Heart left ventricle (tissue), 16 donors: ENCODE results near the gene CCHCR1. TPM values are rescaled to one million over a fixed set of nuclear protein-coding genes. Genes with fewer than 3 reads are reported as not detected.

Experiments
- ATAC-seq, 4 donors: fragments of 200-7000 bp; cut with Tn5 transposase; one replicate each; pipeline ENCODE4 v1.9.1; 2020 to 2022; ENCODE audit warnings: moderate library complexity in 4 of 4, mild to moderate bottlenecking in 3 of 4, moderate number of reproducible peaks in 1 of 4
- DNase-seq, 5 donors: peaks; one replicate each; pipeline ENCODE4 v3.0.0-alpha.2; 2020
- H3K27ac ChIP-seq, 12 donors: fragments of 200-600 bp; sonication (generic) in 4 of 12; one replicate each; pipeline versions ENCODE4 v1.5.0 to v1.8.0; 2016 to 2022; ENCODE audit warnings: mild to moderate bottlenecking in 2 of 12
- H3K27me3 ChIP-seq, 9 donors: fragments of 200-600 bp; sonication (generic) in 2 of 9; one replicate each; pipeline versions ENCODE4 v1.5.1 to v1.8.0; 2016 to 2022; ENCODE audit warnings: mild to moderate bottlenecking in 3 of 9
- H3K36me3 ChIP-seq, 9 donors: fragments of 200-600 bp; sonication (generic) in 2 of 9; one replicate each; pipeline versions ENCODE4 v1.5.0 to v1.8.0; 2018 to 2022; ENCODE audit warnings: mild to moderate bottlenecking in 2 of 9
- H3K4me1 ChIP-seq, 12 donors: fragments of 200-600 bp; sonication (generic) in 4 of 12; one replicate each; pipeline versions ENCODE4 v1.5.0 to v1.8.0; 2016 to 2022; ENCODE audit warnings: mild to moderate bottlenecking in 3 of 12
- H3K4me3 ChIP-seq, 12 donors: fragments of 200-600 bp; sonication (generic) in 4 of 12; one replicate each; pipeline versions ENCODE4 v1.5.0 to v1.8.0; 2017 to 2022; ENCODE audit warnings: mild to moderate bottlenecking in 9 of 12, moderate library complexity in 4 of 12
- H3K9me3 ChIP-seq, 12 donors: fragments of 200-600 bp; sonication (generic) in 4 of 12; one replicate each; pipeline versions ENCODE4 v1.5.0 to v1.8.0; 2016 to 2022; ENCODE audit warnings: mild to moderate bottlenecking in 1 of 12
- CTCF ChIP-seq, 12 donors: fragments of 200-600 bp; sonication (generic) in 4 of 12; IDR thresholded peaks; one replicate each; pipeline versions ENCODE4 v1.5.0 to v1.8.0; 2018 to 2022; ENCODE audit warnings: antibody characterized with exemption in 12 of 12, mild to moderate bottlenecking in 5 of 12
- POLR2A ChIP-seq, 2 donors: fragments of 450-650 bp; IDR thresholded peaks; one replicate each; pipeline ENCODE4 v1.6.1; 2017; ENCODE audit warnings: antibody characterized with exemption in 2 of 2, mild to moderate bottlenecking in 2 of 2, moderate library complexity in 2 of 2
- WGBS, 4 donors: extraction: QIAGEN DNeasy Blood & Tissue Kit in 2 of 4; methylation state at CpG; one replicate each; pipeline versions ENCODE4 v1.1.5 to v1.1.7; 2013 to 2018; 5-methylcytosine and 5-hydroxymethylcytosine counted together
- intact Hi-C, 10 donors: fragments of 100-400 bp; cut with DNase I; formaldehyde crosslinking; loops; one replicate each; pipeline versions ENCODE4 v1.11.1 to v1.14.2; 2022
- polyA plus RNA-seq, 2 donors: library from polyadenylated mRNA; stranded (reverse); fragments of 200-250 nt; gene quantifications; one replicate each; pipeline ENCODE4 v1.2.3, GENCODE V29; 2013
- total RNA-seq, 9 donors: library from RNA; depleted of rRNA in 2 of 9; stranded (reverse); fragments of >200 nt in 2 of 9; fragmentation: NEBNext Ultra II Directional in 3 of 9; extraction: Animal tissue kit (Norgen Biotek cat#: 25700) in 3 of 9; gene quantifications; one replicate each; pipeline versions ENCODE4 v1.1.0 to v1.2.4, GENCODE V29; 2016 to 2023
- donor health status: ischemic (EF 13 %, LVEDD 7.1; RV severe dilation, severe dysfunction).
- donor health status: healthy with polysubstance abuse.
- donor health status: DM: no; HTN: yes; CAD: no.
- donor health status: DM: no; HTN: no; CAD: no.
- donor health status: ischemic (EF 25% LVEDD 6.9; RV normal size, moderate dysfunction).
- donor health status: ischemic (EF 25% LVEDD 5.7; RV mildly dilated, moderate dysfunction).
- donor health status: healthy.
- donor health status: DM: yes; HTN: yes; CAD: no.
- donor health status: ischemic (EF 35%, LVEDD 5.7; RV mildly dilated, moderate dysfunction).
- donor health status: nonischemic (EF 11% LVEDD 7.7; RV severe dilation, severe dysfunction).
- donor health status: DM: yes; HTN: yes; CAD: no.
- donor health status: PGD.
- donor health status: ischemic (EF 29% LVEDD 5.4; RV normal size, mild dysfunction).
- donor health status: nonischemic (EF 23%, LVEDD 6.1; RV moderate dilation, normal function).

CCHCR1 gene
- total and polyA plus RNA-seq, 11 donors, result 6.0 to 16.4 (median 10.4) TPM

- H3K4me3 ChIP-seq, result no peak overlapping the region
- intact Hi-C loops, result no loop called here
- ATAC-seq (no peak), DNase-seq (peak in 1 of 5 donors; percentile 9)
- peaks cover 0 to 35% (median 21%) of the 10 kb centered on the region in 9 donors for H3K36me3 ChIP-seq
- TF ChIP-seq POLR2A (IDR thresholded peaks at IDR 0.05), result no peak
- no peak for TF ChIP-seq CTCF (IDR thresholded peaks at IDR 0.05)
- peaks cover 0 to 21% (median 13%) of the 10 kb centered on the region in 12 donors for H3K4me1 ChIP-seq
- 87 to 97% (median 94%) methylated on average over 15 of the region's 15 CpGs for WGBS, 4 donors
- no peaks in the 10 kb centered on the region for H3K9me3 ChIP-seq
- H3K27ac ChIP-seq, result no peak overlapping the region
- H3K27me3 ChIP-seq, result no peaks in the 10 kb centered on the region
Observed at GRCh38 chr6:31154436-31154835, 3.2 kb downstream of the CCHCR1 start.

GRCh38 chr6:31152781-31153180, 4.8 kb downstream of the CCHCR1 start:
- peaks cover 0 to 9% (median 7%) of the 10 kb centered on the region in 12 donors for H3K4me1 ChIP-seq
- H3K4me3 ChIP-seq, result no peak overlapping the region
- H3K9me3 ChIP-seq, result no peaks in the 10 kb centered on the region
- no peaks in the 10 kb centered on the region for H3K27me3 ChIP-seq
- peak in 1 of 5 donors; percentile 16 for DNase-seq
- TF ChIP-seq CTCF (IDR thresholded peaks at IDR 0.05), result no peak
- TF ChIP-seq POLR2A (IDR thresholded peaks at IDR 0.05), result no peak
- H3K27ac ChIP-seq, result no peak overlapping the region
- ATAC-seq, result no peak
- peaks cover 0 to 39% (median 25%) of the 10 kb centered on the region in 9 donors for H3K36me3 ChIP-seq
- intact Hi-C loops, result no loop called here
- 87 to 97% (median 92%) methylated on average over 7 of the region's 7 CpGs for WGBS, 4 donors

- H3K9me3 ChIP-seq, result no peaks in the 10 kb centered on the region
Observed at GRCh38 chr6:31149827-31150447, 7.7 kb downstream of the CCHCR1 start.

GRCh38 chr6:31145386-31145785, 12.2 kb downstream of the CCHCR1 start:
- Histone ChIP-seq H3K36me3 (peaks cover 0 to 44% (median 8%) of the 10 kb centered on the region in 9 donors), H3K27me3 (no peaks in the 10 kb centered on the region), H3K27ac (no peak overlapping the region), H3K4me1 (peaks cover 0 to 24% (median 15%) of the 10 kb centered on the region in 12 donors), H3K9me3 (no peaks in the 10 kb centered on the region), H3K4me3 (no peak overlapping the region)
- no peak for TF ChIP-seq CTCF (IDR thresholded peaks at IDR 0.05)
- ATAC-seq (no peak), DNase-seq (no peak)
- WGBS, 4 donors, result 94 to 96% (median 95%) methylated on average over 10 of the region's 10 CpGs
- intact Hi-C loops, result no loop called here

More at GRCh38 chr6:31149827-31150447, 7.7 kb downstream of the CCHCR1 start:
- Histone ChIP-seq H3K27me3 (no peaks in the 10 kb centered on the region), H3K27ac (no peak overlapping the region), H3K36me3 (peaks cover 0 to 37% (median 19%) of the 10 kb centered on the region in 9 donors), H3K4me1 (no peaks in the 10 kb centered on the region), H3K4me3 (no peak overlapping the region)
- no peak for TF ChIP-seq CTCF (IDR thresholded peaks at IDR 0.05)
- no peak for TF ChIP-seq POLR2A (IDR thresholded peaks at IDR 0.05)
- intact Hi-C loops, result no loop called here
- 92 to 98% (median 95%) methylated on average over 5 to 6 of the region's 6 CpGs for WGBS, 4 donors
- DNase-seq (no peak), ATAC-seq (no peak)
